ENCODE data around the gene RIPK4.

RIPK4 gene

GRCh38 chr21:41768437-41769042 is 1.7 kb upstream of the RIPK4 start:
- DNase-seq: peak; percentile 77

GRCh38 chr21:41767606-41768436 is 969 bp upstream of the RIPK4 start:
- DNase-seq: peak; percentile 74

GRCh38 chr21:41765973-41766882 is 624 bp downstream of the RIPK4 start:
- DNase-seq: peak; percentile 60

- DNase-seq: peak; percentile 51
Measured at GRCh38 chr21:41765420-41765821, 1.4 kb downstream of the RIPK4 start.

- DNase-seq: no peak
Measured at GRCh38 chr21:41764558-41765419, 2.1 kb downstream of the RIPK4 start.

GRCh38 chr21:41763996-41764395 is 2.9 kb downstream of the RIPK4 start:
- DNase-seq: no peak

- DNase-seq: peak; percentile 66
Measured at GRCh38 chr21:41763398-41763931, 3.4 kb downstream of the RIPK4 start.

- DNase-seq: peak; percentile 43
Measured at GRCh38 chr21:41762753-41763152, 4.1 kb downstream of the RIPK4 start.

GRCh38 chr21:41761934-41762635 is 4.8 kb downstream of the RIPK4 start:
- no peak for DNase-seq

GRCh38 chr21:41761211-41761933 is 5.5 kb downstream of the RIPK4 start:
- peak; percentile 69 for DNase-seq

- DNase-seq: no peak
Measured at GRCh38 chr21:41760411-41760810, 6.4 kb downstream of the RIPK4 start.

- no peak for DNase-seq
Measured at GRCh38 chr21:41759926-41760325, 6.9 kb downstream of the RIPK4 start.

GRCh38 chr21:41759214-41759840 is 7.5 kb downstream of the RIPK4 start:
- no peak for DNase-seq

- no peak for DNase-seq
Measured at GRCh38 chr21:41758550-41758949, 8.3 kb downstream of the RIPK4 start.

- DNase-seq: no peak
Measured at GRCh38 chr21:41755934-41756773, 10.7 kb downstream of the RIPK4 start.

- no peak for DNase-seq
Measured at GRCh38 chr21:41755258-41755933, 11.5 kb downstream of the RIPK4 start.

GRCh38 chr21:41754479-41754891 is 12.4 kb downstream of the RIPK4 start:
- DNase-seq: no peak

All from eye (tissue), 1 donor.